IPS DF 6.9 (cell line): Measurements from ENCODE around the gene WSCD2.
"Not testable (repeated sequence)": the region's sequence is repeated elsewhere in the genome, so short reads cannot be mapped to it uniquely, and the experiment has no call there.

Experiments
- DNase-seq: peaks from one replicate; pipeline ENCODE4 v3.0.0-alpha.2; 2013; ENCODE audit warnings: low read depth, low spot score
- H3K27ac ChIP-seq: one replicate; pipeline ENCODE4 v1.5.1; 2013; ENCODE audit warnings: low read length, control low read depth
- H3K27me3 ChIP-seq: 2 replicates; pipeline ENCODE4 v1.6.1; 2013; ENCODE audit warnings: mild to moderate bottlenecking, low read length; ENCODE audit not compliant: control insufficient read depth, insufficient read depth
- H3K36me3 ChIP-seq: 2 replicates; pipeline ENCODE4 v1.6.1; 2013; ENCODE audit warnings: low read length; ENCODE audit not compliant: control insufficient read depth, insufficient read depth
- H3K4me1 ChIP-seq: 2 replicates; pipeline ENCODE4 v1.6.1; 2013; ENCODE audit warnings: low read length; ENCODE audit not compliant: control insufficient read depth, insufficient read depth
- H3K4me3 ChIP-seq: 2 replicates; pipeline ENCODE4 v1.5.1; 2013; ENCODE audit warnings: mild to moderate bottlenecking, low read length
- H3K9me3 ChIP-seq: 2 replicates; pipeline ENCODE4 v1.6.1; 2013; ENCODE audit warnings: low read length, inconsistent platforms; ENCODE audit not compliant: control insufficient read depth, insufficient read depth
- WGBS: extraction: QIAGEN DNeasy Blood & Tissue Kit; methylation state at CpG from one replicate; pipeline ENCODE4 v1.1.7; 2013; ENCODE audit warnings: mixed read lengths, missing lambda C conversion rate; ENCODE audit not compliant: insufficient read length, insufficient coverage; 5-methylcytosine and 5-hydroxymethylcytosine counted together

The WSCD2 gene

DNA sequence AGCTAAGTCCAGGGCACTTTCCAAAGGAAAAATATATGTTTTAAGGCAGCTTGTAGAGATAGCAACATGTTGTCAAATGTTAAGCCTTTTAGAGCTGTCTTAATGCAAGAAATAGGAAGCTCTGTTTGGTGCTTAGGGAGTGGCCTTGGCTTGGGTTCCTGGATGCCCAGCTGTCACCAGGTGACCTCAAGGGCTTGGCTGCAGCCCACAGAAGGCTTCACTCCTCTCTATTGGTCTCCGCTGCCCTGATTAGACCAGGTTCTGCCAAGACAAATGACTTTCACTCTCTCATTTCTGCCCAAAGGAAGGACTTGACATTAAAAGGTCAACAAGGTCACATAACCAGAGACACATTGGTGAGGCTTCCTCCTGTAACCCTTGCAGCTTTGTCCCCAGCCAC lies 76.8 kb downstream of the WSCD2 start:
- H3K36me3 ChIP-seq = no peaks in the 10 kb centered on the region
- H3K4me1 ChIP-seq = no peaks in the 10 kb centered on the region; the same call in 1 of the 2 replicates
- no peaks in the 10 kb centered on the region for H3K27me3 ChIP-seq
- no peak overlapping the region for H3K27ac ChIP-seq
- no CpG with 5 or more reads among the region's 1 CpG for WGBS
- H3K9me3 ChIP-seq = no peaks in the 10 kb centered on the region
- H3K4me3 ChIP-seq = no peak overlapping the region
- no peak for DNase-seq

GRCh38 chr12:108207791-108208730 lies 79.0 kb downstream of the WSCD2 start:
- Histone ChIP-seq H3K9me3 (no peaks in the 10 kb centered on the region), H3K27ac (no peak overlapping the region), H3K36me3 (no peaks in the 10 kb centered on the region), H3K4me1 (no peaks in the 10 kb centered on the region), H3K4me3 (no peak overlapping the region), H3K27me3 (no peaks in the 10 kb centered on the region)
- no peak for DNase-seq
- WGBS = no CpG with 5 or more reads among the region's 3 CpGs

GRCh38 chr12:108210001-108210400 lies 80.9 kb downstream of the WSCD2 start:
- WGBS = no CpG with 5 or more reads among the region's 22 CpGs
- H3K27ac ChIP-seq = no peak overlapping the region
- no peak for DNase-seq
- no peaks in the 10 kb centered on the region for H3K27me3 ChIP-seq
- H3K36me3 ChIP-seq = no peaks in the 10 kb centered on the region
- no peaks in the 10 kb centered on the region for H3K9me3 ChIP-seq
- no peak overlapping the region for H3K4me3 ChIP-seq
- H3K4me1 ChIP-seq = 0 out of 2 replicates have a peak, but pooled peaks cover 1% of the 10 kb centered on the region

- DNase-seq = no peak
- H3K9me3 ChIP-seq = no peaks in the 10 kb centered on the region
- no peaks in the 10 kb centered on the region for H3K36me3 ChIP-seq
- H3K4me1 ChIP-seq = 0 out of 2 replicates have a peak, but pooled peaks cover 1% of the 10 kb centered on the region
- no peak overlapping the region for H3K4me3 ChIP-seq
- H3K27me3 ChIP-seq = no peaks in the 10 kb centered on the region
- H3K27ac ChIP-seq = no peak overlapping the region
- no CpG with 5 or more reads among the region's 2 CpGs for WGBS
Measured at GRCh38 chr12:108211157-108211556, 82.1 kb downstream of the WSCD2 start.

- WGBS = no CpG with 5 or more reads among the region's 6 CpGs
- H3K9me3 ChIP-seq = no peaks in the 10 kb centered on the region
- DNase-seq = no peak
Measured at GRCh38 chr12:108213871-108214445, 84.9 kb downstream of the WSCD2 start.

DNA sequence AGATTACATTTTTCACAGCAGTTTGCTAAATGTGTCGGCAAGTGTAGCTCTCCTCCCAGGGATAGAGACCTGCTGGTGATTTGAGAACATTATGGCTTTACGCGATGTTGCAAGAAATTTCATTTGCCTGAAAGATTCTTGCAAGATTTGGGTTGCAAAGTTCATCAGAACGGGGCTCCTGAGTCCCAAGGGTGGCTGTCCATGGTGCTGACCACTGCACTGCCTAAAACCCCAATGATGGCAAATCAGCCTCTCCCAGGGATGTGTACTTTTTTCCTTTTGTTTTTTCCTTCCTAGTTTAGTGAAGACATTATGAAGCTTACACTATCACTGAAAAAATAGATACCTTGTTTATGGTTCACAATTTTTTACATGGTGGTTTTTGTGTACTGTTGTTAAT lies 85.4 kb downstream of the WSCD2 start:
- no peaks in the 10 kb centered on the region for H3K27me3 ChIP-seq
- H3K9me3 ChIP-seq = no peaks in the 10 kb centered on the region
- no peaks in the 10 kb centered on the region for H3K36me3 ChIP-seq
- H3K4me3 ChIP-seq = no peak overlapping the region
- H3K4me1 ChIP-seq = 0 out of 2 replicates have a peak, but pooled peaks cover 1% of the 10 kb centered on the region
- DNase-seq = no peak
- WGBS = no CpG with 5 or more reads among the region's 4 CpGs
- no peak overlapping the region for H3K27ac ChIP-seq

More at GRCh38 chr12:108213871-108214445, 84.9 kb downstream of the WSCD2 start:
- Histone ChIP-seq H3K27ac (no peak overlapping the region), H3K4me3 (no peak overlapping the region), H3K27me3 (no peaks in the 10 kb centered on the region), H3K36me3 (no peaks in the 10 kb centered on the region), H3K4me1 (0 out of 2 replicates have a peak, but pooled peaks cover 1% of the 10 kb centered on the region)

- Histone ChIP-seq H3K9me3 (no peaks in the 10 kb centered on the region), H3K4me1 (0 out of 2 replicates have a peak, but pooled peaks cover 1% of the 10 kb centered on the region), H3K27ac (no peak overlapping the region), H3K36me3 (no peaks in the 10 kb centered on the region), H3K4me3 (no peak overlapping the region), H3K27me3 (no peaks in the 10 kb centered on the region)
- DNase-seq = no peak
- no CpG with 5 or more reads among the region's 3 CpGs for whole genome bisulfite sequencing
Measured at GRCh38 chr12:108215458-108215857, 86.4 kb downstream of the WSCD2 start.

DNA sequence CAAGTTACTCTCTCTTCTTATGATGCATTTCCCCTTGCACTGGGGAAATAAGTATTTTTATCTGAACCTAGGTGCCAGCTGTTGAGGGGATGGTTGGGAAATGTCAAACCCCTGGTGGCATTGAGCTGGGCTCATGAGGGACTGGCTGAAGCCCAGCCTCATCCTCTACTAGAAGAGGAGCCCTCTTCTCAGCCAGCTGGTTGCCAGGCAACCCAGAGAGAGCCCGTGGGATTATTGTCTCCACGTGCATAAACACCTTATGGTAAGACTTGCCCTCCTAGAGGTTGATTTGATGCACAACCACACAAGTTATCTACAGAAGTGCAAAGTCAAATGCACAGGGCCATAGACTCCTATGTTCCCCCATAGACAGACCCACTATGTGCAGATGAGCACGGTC lies 89.8 kb downstream of the WSCD2 start:
- Histone ChIP-seq H3K36me3 (no peaks in the 10 kb centered on the region), H3K4me3 (no peak overlapping the region), H3K27me3 (no peaks in the 10 kb centered on the region), H3K27ac (no peak overlapping the region), H3K9me3 (no peaks in the 10 kb centered on the region), H3K4me1 (0 out of 2 replicates have a peak, but pooled peaks cover 1% of the 10 kb centered on the region)
- no CpG with 5 or more reads among the region's 3 CpGs for WGBS
- no peak for DNase-seq

DNA sequence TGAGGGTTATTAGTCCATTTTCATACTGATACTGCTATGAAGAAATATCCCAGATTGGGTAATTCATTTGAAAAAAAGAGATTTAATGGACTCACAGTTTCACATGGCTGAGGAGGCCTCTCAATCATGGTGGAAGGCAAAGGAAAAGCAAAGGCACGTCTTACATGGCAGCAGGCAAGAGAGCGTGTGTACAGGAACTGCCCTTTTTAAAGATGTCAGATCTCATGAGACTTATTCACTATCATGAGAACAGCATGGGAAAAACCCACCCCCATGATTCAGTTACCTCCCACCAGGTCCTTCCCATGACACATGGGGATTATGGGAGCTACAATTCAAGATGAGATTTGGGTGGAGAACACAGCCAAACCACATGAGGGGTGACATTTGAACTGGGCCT lies 96.0 kb downstream of the WSCD2 start:
- H3K4me1 ChIP-seq, H3K9me3 ChIP-seq, DNase-seq, H3K27ac ChIP-seq, H3K36me3 ChIP-seq, H3K4me3 ChIP-seq, H3K27me3 ChIP-seq: not testable (repeated sequence)
- no CpG with 5 or more reads among the region's 2 CpGs for WGBS

GRCh38 chr12:108226866-108227265 lies 97.8 kb downstream of the WSCD2 start:
- H3K4me3 ChIP-seq = no peak overlapping the region
- WGBS = no CpG with 5 or more reads among the region's 8 CpGs
- no peaks in the 10 kb centered on the region for H3K27me3 ChIP-seq
- H3K9me3 ChIP-seq = no peaks in the 10 kb centered on the region
- no peaks in the 10 kb centered on the region for H3K36me3 ChIP-seq
- H3K4me1 ChIP-seq = no peaks in the 10 kb centered on the region
- no peak for DNase-seq
- H3K27ac ChIP-seq = no peak overlapping the region
